ENCODE measurements around the gene NXPH4. TPM values are rescaled to one million over a fixed set of nuclear protein-coding genes. Genes with fewer than 3 reads are reported as not detected.

NXPH4 gene
- polyA plus RNA-seq, 1 donor from 2014 or later, result 0.53 TPM

GRCh38 chr12:57212701-57213057, 3.9 kb upstream of the NXPH4 start:
- H3K27ac ChIP-seq (ENCODE audit: low read length), result no peak overlapping the region
- no peak overlapping the region for H3K9ac ChIP-seq (ENCODE audit: low read length)
- TF ChIP-seq CTCF (IDR thresholded peaks at IDR 0.05; ENCODE audit: poor library complexity, severe bottlenecking), result no peak
- no peak for TF ChIP-seq SMC3 (conservative IDR thresholded peaks at IDR 0.05; ENCODE audit: poor library complexity)
- no peak for TF ChIP-seq POLR2AphosphoS5 (IDR thresholded peaks at IDR 0.05)
- no peak for TF ChIP-seq TAF1 (IDR thresholded peaks at IDR 0.05; ENCODE audit: low read depth)
- TF ChIP-seq EP300 (conservative IDR thresholded peaks at IDR 0.05; ENCODE audit: poor library complexity, severe bottlenecking), result no peak
- TF ChIP-seq RAD21 (conservative IDR thresholded peaks at IDR 0.05), result no peak
- TF ChIP-seq EZH2 (IDR thresholded peaks at IDR 0.05; ENCODE audit: borderline replicate concordance, insufficient read depth, low read length, poor library complexity, severe bottlenecking), result no peak
- no peak for TF ChIP-seq MXI1 (conservative IDR thresholded peaks at IDR 0.05; ENCODE audit: poor library complexity, severe bottlenecking)
- TF ChIP-seq REST (IDR thresholded peaks at IDR 0.05; ENCODE audit: borderline replicate concordance), result no peak
- no peak overlapping the region for H3K4me3 ChIP-seq (ENCODE audit: low read length)
- H3K9me2 ChIP-seq (ENCODE audit: insufficient read depth, low read length), result no peaks in the 10 kb centered on the region
- H3K4me2 ChIP-seq (ENCODE audit: low read length), result no peak overlapping the region
- peaks cover 35% of the 10 kb centered on the region for H3K27me3 ChIP-seq (ENCODE audit: insufficient read depth, low read depth, low read length)
- H3K9me3 ChIP-seq (ENCODE audit: low read length), result no peaks in the 10 kb centered on the region
- H3K36me3 ChIP-seq (ENCODE audit: insufficient read depth, low read length), result peaks cover 6% of the 10 kb centered on the region
- H2AFZ ChIP-seq (ENCODE audit: low read depth, low read length), result no peak overlapping the region
- no peaks in the 10 kb centered on the region for H4K20me1 ChIP-seq (ENCODE audit: insufficient read depth)
- no peaks in the 10 kb centered on the region for H3F3A ChIP-seq (ENCODE audit: insufficient read depth, low read length, poor library complexity, severe bottlenecking)
- no peaks in the 10 kb centered on the region for H3K79me2 ChIP-seq (replicated peaks; ENCODE audit: insufficient read depth, low read length)

- no peaks in the 10 kb centered on the region for H3K9me3 ChIP-seq (ENCODE audit: low read length)
- TF ChIP-seq EP300 (conservative IDR thresholded peaks at IDR 0.05; ENCODE audit: poor library complexity, severe bottlenecking), result no peak
- TF ChIP-seq CTCF (IDR thresholded peaks at IDR 0.05; ENCODE audit: poor library complexity, severe bottlenecking), result peak; percentile 90
- TF ChIP-seq MXI1 (conservative IDR thresholded peaks at IDR 0.05; ENCODE audit: poor library complexity, severe bottlenecking), result peak; percentile 60
- peak; percentile 91 for TF ChIP-seq SMC3 (conservative IDR thresholded peaks at IDR 0.05; ENCODE audit: poor library complexity)
- no peak for TF ChIP-seq POLR2AphosphoS5 (IDR thresholded peaks at IDR 0.05)
- TF ChIP-seq RAD21 (conservative IDR thresholded peaks at IDR 0.05), result peak; percentile 88
- TF ChIP-seq EZH2 (IDR thresholded peaks at IDR 0.05; ENCODE audit: borderline replicate concordance, insufficient read depth, low read length, poor library complexity, severe bottlenecking), result no peak
- no peak for TF ChIP-seq REST (IDR thresholded peaks at IDR 0.05; ENCODE audit: borderline replicate concordance)
- no peak for TF ChIP-seq TAF1 (IDR thresholded peaks at IDR 0.05; ENCODE audit: low read depth)
- no peaks in the 10 kb centered on the region for H3K79me2 ChIP-seq (replicated peaks; ENCODE audit: insufficient read depth, low read length)
- no peak overlapping the region for H2AFZ ChIP-seq (ENCODE audit: low read depth, low read length)
- H3K27ac ChIP-seq (ENCODE audit: low read length), result no peak overlapping the region
- H3K4me3 ChIP-seq (ENCODE audit: low read length), result no peak overlapping the region
- H3K9ac ChIP-seq (ENCODE audit: low read length), result no peak overlapping the region
- H3K27me3 ChIP-seq (ENCODE audit: insufficient read depth, low read depth, low read length), result peaks cover 40% of the 10 kb centered on the region
- H3F3A ChIP-seq (ENCODE audit: insufficient read depth, low read length, poor library complexity, severe bottlenecking), result no peaks in the 10 kb centered on the region
- no peaks in the 10 kb centered on the region for H3K9me2 ChIP-seq (ENCODE audit: insufficient read depth, low read length)
- peaks cover 6% of the 10 kb centered on the region for H3K36me3 ChIP-seq (ENCODE audit: insufficient read depth, low read length)
- H3K4me2 ChIP-seq (ENCODE audit: low read length), result no peak overlapping the region
- H4K20me1 ChIP-seq (ENCODE audit: insufficient read depth), result no peaks in the 10 kb centered on the region
Measured at GRCh38 chr12:57213058-57213715, 3.4 kb upstream of the NXPH4 start.

All from neural cell (in vitro differentiated cells).